RWPE1 (cell line): ENCODE results near the gene MAN2B1.
A peak's percentile ranks its signal among the peaks of the same experiment; 100 is the strongest.
"Not testable (repeated sequence)": the region's sequence is repeated elsewhere in the genome, so short reads cannot be mapped to it uniquely, and the experiment has no call there.

Source experiments
- CTCF ChIA-PET: fragments of 350-600 bp; sonication (Branson Sonifier 250); formaldehyde crosslinking; extraction: SDS; loops from one replicate; lab custom pipeline; 2021; lab: Yijun Ruan, JAX
- POLR2A ChIA-PET: fragments of 400-600 bp; formaldehyde crosslinking; extraction: SDS; loops from one replicate; lab custom pipeline; 2020; ENCODE audit warnings: antibody characterized with exemption; ENCODE audit not compliant: low non-redundant PET; lab: Yijun Ruan, JAX
- DNase-seq: peaks from one replicate; pipeline ENCODE4 v3.0.0; 2012; ENCODE audit warnings: low spot score
- H3K27ac ChIP-seq: fragments of 450-650 bp; 2 replicates; pipeline ENCODE4 v1.5.1; 2017
- TF ChIP-seq, protein P1 (sequence below): fragments of 450-650 bp; conservative IDR thresholded peaks from 2 replicates; pipeline ENCODE4 v1.5.1; 2017; ENCODE audit warnings: low read depth, mild to moderate bottlenecking

MAN2B1 gene

DNA sequence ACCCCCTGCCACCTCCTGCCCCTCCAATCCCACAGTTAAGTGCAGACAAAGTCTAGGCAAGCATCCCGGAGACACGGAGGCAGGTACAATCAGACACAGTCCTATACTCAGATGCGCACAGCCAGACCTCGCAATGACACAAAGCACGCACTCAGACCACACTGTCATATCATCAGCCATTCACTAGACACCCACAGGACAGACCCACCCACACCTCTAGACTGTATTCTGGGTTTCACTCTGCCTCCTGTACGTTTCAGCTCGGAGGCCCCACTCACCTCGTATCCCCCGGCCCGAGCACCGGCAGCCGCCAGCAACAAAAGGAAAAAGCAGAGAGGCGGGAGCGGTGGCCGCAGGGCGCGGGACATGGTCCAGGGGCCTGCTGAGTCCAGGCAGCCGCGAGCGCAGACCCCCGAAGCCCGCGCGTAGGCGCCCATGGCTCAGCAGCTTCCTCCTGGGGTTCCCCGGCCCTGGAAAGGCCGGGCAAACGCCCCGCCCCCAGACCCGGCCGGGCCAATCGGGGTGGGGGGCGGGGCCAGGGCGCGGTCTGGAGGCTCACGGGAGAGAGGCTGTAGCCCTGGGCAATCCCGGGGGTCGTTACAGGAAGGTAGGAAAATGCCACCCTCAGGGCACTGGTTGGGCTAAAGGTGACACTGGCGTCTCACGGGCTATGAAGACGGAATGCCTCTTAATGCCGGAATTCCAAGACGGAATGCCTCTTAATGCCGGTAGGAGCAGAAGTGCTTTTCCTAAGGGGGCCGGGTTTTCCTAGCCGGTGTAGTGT lies at the start of gene MAN2B1, which contains the start of gene WDR83:
Gene MAN2B1 (minus strand): TSS at position 478 of the 784 bp plus-strand sequence. CDS start 41 bp downstream, at position 437.
Gene WDR83 (plus strand): TSS at position 543 of the 784 bp plus-strand sequence. CDS start 2,984 bp downstream, outside the sequence.
- TF ChIP-seq, protein P1, sequence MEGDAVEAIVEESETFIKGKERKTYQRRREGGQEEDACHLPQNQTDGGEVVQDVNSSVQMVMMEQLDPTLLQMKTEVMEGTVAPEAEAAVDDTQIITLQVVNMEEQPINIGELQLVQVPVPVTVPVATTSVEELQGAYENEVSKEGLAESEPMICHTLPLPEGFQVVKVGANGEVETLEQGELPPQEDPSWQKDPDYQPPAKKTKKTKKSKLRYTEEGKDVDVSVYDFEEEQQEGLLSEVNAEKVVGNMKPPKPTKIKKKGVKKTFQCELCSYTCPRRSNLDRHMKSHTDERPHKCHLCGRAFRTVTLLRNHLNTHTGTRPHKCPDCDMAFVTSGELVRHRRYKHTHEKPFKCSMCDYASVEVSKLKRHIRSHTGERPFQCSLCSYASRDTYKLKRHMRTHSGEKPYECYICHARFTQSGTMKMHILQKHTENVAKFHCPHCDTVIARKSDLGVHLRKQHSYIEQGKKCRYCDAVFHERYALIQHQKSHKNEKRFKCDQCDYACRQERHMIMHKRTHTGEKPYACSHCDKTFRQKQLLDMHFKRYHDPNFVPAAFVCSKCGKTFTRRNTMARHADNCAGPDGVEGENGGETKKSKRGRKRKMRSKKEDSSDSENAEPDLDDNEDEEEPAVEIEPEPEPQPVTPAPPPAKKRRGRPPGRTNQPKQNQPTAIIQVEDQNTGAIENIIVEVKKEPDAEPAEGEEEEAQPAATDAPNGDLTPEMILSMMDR: no peak
- peak; percentile 90 for DNase-seq
- ChIA-PET POLR2A (interaction anchor here (0.6 kb wide), 1 partner anchor 17 kb away, joined by 4 read pairs; no protein-coding TSS in a partner anchor), CTCF (interaction anchor here (0.6 to 0.7 kb wide), 2 partner anchors 15 to 26 kb away, joined by 3 to 4 read pairs; no protein-coding TSS in a partner anchor)
- peak within 1 kb of the TSS; percentile 87 for H3K27ac ChIP-seq

DNA sequence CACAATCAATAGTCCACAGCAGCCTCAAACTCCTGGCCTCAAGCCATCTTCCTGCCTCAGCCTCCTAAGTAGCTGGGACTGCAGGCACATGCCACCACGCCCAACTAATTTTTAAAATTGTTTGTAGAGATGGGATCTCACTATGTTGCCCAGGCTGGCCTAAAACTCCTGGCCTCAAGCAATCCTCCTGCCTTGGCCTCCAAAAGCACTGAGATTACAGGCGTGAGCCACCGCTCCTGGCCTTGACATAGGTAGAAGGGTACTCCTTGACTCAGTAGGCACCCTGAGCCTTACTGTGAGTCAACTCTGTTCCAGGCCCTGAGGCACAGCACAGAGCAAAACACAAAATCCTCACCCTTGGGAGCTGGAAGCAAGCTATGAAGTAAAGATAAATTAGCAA lies 49.4 kb upstream of the MAN2B1 start:
- TF ChIP-seq, protein P1: no peak
- no peak for DNase-seq
- ChIA-PET CTCF (interaction anchor here (1.7 kb wide), 1 partner anchor 131 kb away, joined by 9 read pairs; no protein-coding TSS in a partner anchor), POLR2A (interaction anchor here (0.6 kb wide), 1 partner anchor 57 kb away, joined by 8 read pairs; no protein-coding TSS in a partner anchor)
- peak overlapping the region; percentile 91 for H3K27ac ChIP-seq

DNA sequence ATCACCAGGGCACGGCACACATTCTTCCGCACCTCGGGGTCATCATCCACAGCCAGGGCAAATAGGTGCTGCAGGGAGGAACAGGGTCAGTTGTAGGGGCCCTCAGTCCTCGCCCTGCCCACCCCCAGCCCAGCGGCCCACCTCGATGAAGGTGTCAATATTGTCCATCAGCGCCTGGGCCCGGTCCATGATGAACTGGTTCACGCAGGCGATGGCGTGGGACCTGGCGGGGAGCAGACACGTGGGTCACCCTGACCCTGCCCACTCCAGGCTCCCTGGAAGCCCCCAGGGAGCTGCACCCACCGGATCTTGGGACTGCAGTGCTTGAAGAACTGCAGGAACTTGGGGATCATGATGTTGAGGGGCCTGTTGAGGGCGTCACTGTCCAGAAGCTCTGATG lies 48.6 kb upstream of the MAN2B1 start:
- H3K27ac ChIP-seq: peak overlapping the region; percentile 91; the same call in 1 of the 2 replicates
- POLR2A ChIA-PET: no interaction called here
- CTCF ChIA-PET: interaction anchor here (0.6 kb wide), 1 partner anchor 42 kb away, joined by 4 read pairs; no protein-coding TSS in a partner anchor
- DNase-seq: no peak
- TF ChIP-seq, protein P1: no peak

DNA sequence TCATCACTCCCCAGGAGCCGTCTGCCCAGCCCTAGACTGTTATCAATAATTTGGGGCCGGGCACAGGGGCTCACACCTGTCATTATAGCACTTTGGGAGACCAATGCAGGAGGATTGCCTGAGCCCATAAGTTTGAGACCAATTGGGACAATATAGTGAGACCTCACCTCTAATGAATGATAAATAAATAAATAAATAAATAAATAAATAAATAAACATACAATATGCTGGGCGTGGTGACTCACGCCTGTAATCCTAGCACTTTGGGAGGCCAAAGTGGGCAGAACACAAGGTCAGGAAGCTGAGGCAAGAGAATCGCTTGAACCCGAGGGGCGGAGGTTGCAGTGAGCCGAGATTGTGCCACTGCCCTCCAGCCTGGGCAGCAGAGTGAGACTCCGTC lies 46.8 kb upstream of the MAN2B1 start:
- POLR2A ChIA-PET: interaction anchor here (0.6 kb wide), 1 partner anchor 13 kb away, joined by 3 read pairs; no protein-coding TSS in a partner anchor
- CTCF ChIA-PET: interaction anchor here (0.7 kb wide), 1 partner anchor 601 kb away, joined by 7 read pairs; no protein-coding TSS in a partner anchor
- H3K27ac ChIP-seq: peak overlapping the region; percentile 39
- DNase-seq: not testable (repeated sequence)

DNA sequence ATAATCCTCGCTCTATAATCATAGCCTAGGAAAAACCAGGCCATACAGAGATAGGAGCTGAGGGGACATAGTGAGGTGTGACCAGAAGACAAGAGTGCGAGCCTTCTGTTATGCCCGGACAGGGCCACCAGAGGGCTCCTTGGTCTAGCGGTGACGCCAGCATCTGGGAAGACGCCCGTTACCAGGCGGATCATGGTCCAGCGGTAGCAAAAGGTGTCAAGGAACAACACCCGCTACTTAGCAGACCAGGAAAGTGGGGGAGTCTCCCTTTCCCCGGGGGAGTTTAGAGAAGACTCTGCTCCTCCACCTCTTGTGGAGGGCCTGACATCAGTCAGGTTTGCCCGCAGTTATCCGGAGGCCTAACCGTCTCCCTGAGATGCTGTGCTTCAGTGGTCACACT lies 45.5 kb upstream of the MAN2B1 start:
- POLR2A ChIA-PET, CTCF ChIA-PET: not testable (repeated sequence)

DNA sequence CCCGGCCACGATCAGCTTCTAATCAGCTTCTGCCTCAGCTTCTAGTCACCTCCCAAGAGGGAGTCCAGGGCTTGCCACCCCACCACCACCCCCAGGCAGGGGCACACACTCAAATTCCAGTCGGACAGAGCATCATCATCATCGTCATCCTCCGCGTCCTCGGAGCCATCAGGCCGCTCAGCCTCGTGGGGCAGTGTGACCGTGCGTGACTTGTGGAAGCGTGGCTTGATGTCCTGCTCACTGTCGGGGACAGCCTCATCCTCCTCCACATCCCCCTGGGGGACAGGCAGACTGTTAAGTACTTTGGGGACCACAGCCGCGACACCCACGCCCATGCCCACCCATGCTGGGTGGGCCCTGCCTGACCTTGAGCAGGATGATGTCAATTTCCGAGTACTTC lies 44.6 kb upstream of the MAN2B1 start:
- no peak for DNase-seq
- TF ChIP-seq, protein P1: no peak
- CTCF ChIA-PET: interaction anchor here (0.7 to 1.0 kb wide), 2 partner anchors 14 to 137 kb away, joined by 3 read pairs; no protein-coding TSS in a partner anchor
- peak overlapping the region; percentile 7; the same call in 1 of the 2 replicates for H3K27ac ChIP-seq
- POLR2A ChIA-PET: no interaction called here

More for the DNA sequence above, 45.5 kb upstream of the MAN2B1 start:
- TF ChIP-seq, protein P1: peak; percentile 66
- peak overlapping the region; percentile 39 for H3K27ac ChIP-seq
- not testable (repeated sequence) for DNase-seq
